Purkinje cell (primary cell): ENCODE measurements around the gene SPATA31A6. TPM values are rescaled to one million over a fixed set of nuclear protein-coding genes. Genes with fewer than 3 reads are reported as not detected.

Experiments
- polyA plus RNA-seq: library from polyadenylated mRNA; unstranded; fragments of >200 nt; fragmentation: Nextera tagmentation; gene quantifications from 2 replicates; pipeline ENCODE4 v1.2.1, GENCODE V29; 2014

Gene SPATA31A6
- polyA plus RNA-seq = not detected in 2 replicates

GRCh38 chr9:42183359-42183758 lies at the start of gene SPATA31A6:
SPATA31A6 (plus strand) TSS chr9:42183659; CDS start chr9:42183688, 29 bp downstream.

Other genes with a start within 250 kb of the SPATA31A6 start
- 6.5 and 8.5 TPM in 2 replicates for gene CNTNAP3B, start 54.2 kb upstream of the SPATA31A6 start, polyA plus RNA-seq